Left lung (tissue), 10 donors: ENCODE measurements around the gene ARHGAP10. TPM values are rescaled to one million over a fixed set of nuclear protein-coding genes. Genes with fewer than 3 reads are reported as not detected.

Source experiments
- ATAC-seq: fragments of 200-7000 bp; cut with Tn5 transposase; one replicate; pipeline ENCODE4 v1.9.1; 2020; ENCODE audit warnings: moderate library complexity
- DNase-seq, 4 donors: peaks; one replicate each; pipeline ENCODE4 v3.0.0-alpha.2; 2013 to 2020
- H3K27ac ChIP-seq, 2 donors: fragments of 200-600 bp; sonication (generic) in 1 of 2; one replicate each; pipeline versions ENCODE4 v1.5.0 to v1.8.0; 2020 to 2021
- H3K27me3 ChIP-seq, 2 donors: fragments of 200-600 bp; sonication (generic) in 1 of 2; one replicate each; pipeline versions ENCODE4 v1.5.0 to v1.8.0; 2020 to 2021
- H3K36me3 ChIP-seq, 2 donors: fragments of 200-600 bp; sonication (generic) in 1 of 2; one replicate each; pipeline versions ENCODE4 v1.5.0 to v1.8.0; 2020 to 2021
- H3K4me1 ChIP-seq, 2 donors: fragments of 200-600 bp; one replicate each; pipeline ENCODE4 v1.8.0; 2021
- H3K4me3 ChIP-seq, 2 donors: fragments of 200-600 bp; sonication (generic) in 1 of 2; one replicate each; pipeline versions ENCODE4 v1.5.0 to v1.8.0; 2020 to 2021; ENCODE audit warnings: mild to moderate bottlenecking in 1 of 2
- H3K9me3 ChIP-seq, 2 donors: fragments of 200-600 bp; sonication (generic) in 1 of 2; one replicate each; pipeline versions ENCODE4 v1.5.0 to v1.8.0; 2020 to 2021
- CTCF ChIP-seq, 2 donors: fragments of 200-600 bp; sonication (generic) in 1 of 2; IDR thresholded peaks; one replicate each; pipeline versions ENCODE4 v1.5.0 to v1.8.0; 2021; ENCODE audit warnings: antibody characterized with exemption in 2 of 2
- intact Hi-C, 2 donors: fragments of 100-400 bp; cut with DNase I; formaldehyde crosslinking; loops; one replicate each; pipeline versions ENCODE4 v1.11.2 to v1.14.2; 2022
- polyA plus RNA-seq, 6 donors: library from polyadenylated mRNA; unstranded; fragments of 120-200 nt; gene quantifications; one replicate each; pipeline ENCODE4 v1.2.1, GENCODE V29; 2013; ENCODE audit not compliant: insufficient read length in 6 of 6
- total RNA-seq, 2 donors: library from RNA; stranded (reverse); fragmentation: NEBNext Ultra II Directional; extraction: Animal tissue kit (Norgen Biotek cat#: 25700); gene quantifications; one replicate each; pipeline ENCODE4 v1.2.1, GENCODE V29; 2021
- donor health status: DM: no; HTN: yes; CAD: no.
- donor health status: DM: no; HTN: no; CAD: no.

The ARHGAP10 gene
- total and polyA plus RNA-seq, 8 donors: 11.6 to 25.4 (median 14.2) TPM

GRCh38 chr4:147965056-147965455 lies 233.2 kb downstream of the ARHGAP10 start:
- DNase-seq (peak in 1 of 4 donors; percentile 9), ATAC-seq (peak; percentile 69)
- no peak overlapping the region for H3K4me3 ChIP-seq
- intact Hi-C loops: no loop called here
- H3K9me3 ChIP-seq: no peaks in the 10 kb centered on the region
- peaks cover 0 to 5% of the 10 kb centered on the region in 2 donors for H3K36me3 ChIP-seq
- TF ChIP-seq CTCF (IDR thresholded peaks at IDR 0.05): no peak
- H3K27me3 ChIP-seq: no peaks in the 10 kb centered on the region
- H3K4me1 ChIP-seq: peaks cover 0 to 3% of the 10 kb centered on the region in 2 donors
- no peak overlapping the region for H3K27ac ChIP-seq

GRCh38 chr4:147965873-147966272 lies 234.0 kb downstream of the ARHGAP10 start:
- no peak for ATAC-seq
- Histone ChIP-seq H3K9me3 (no peaks in the 10 kb centered on the region), H3K4me3 (no peak overlapping the region), H3K27me3 (no peaks in the 10 kb centered on the region), H3K27ac (no peak overlapping the region), H3K36me3 (peaks cover 0 to 5% of the 10 kb centered on the region in 2 donors), H3K4me1 (peaks cover 0 to 3% of the 10 kb centered on the region in 2 donors)
- intact Hi-C loops: no loop called here
- DNase-seq: no peak
- TF ChIP-seq CTCF (IDR thresholded peaks at IDR 0.05): no peak

- Histone ChIP-seq H3K4me1 (peaks cover 0 to 3% of the 10 kb centered on the region in 2 donors), H3K9me3 (no peaks in the 10 kb centered on the region), H3K27ac (no peak overlapping the region), H3K27me3 (no peaks in the 10 kb centered on the region), H3K36me3 (peaks cover 0 to 5% of the 10 kb centered on the region in 2 donors), H3K4me3 (no peak overlapping the region)
- ATAC-seq: no peak
- intact Hi-C loops: no loop called here
- DNase-seq: no peak
- TF ChIP-seq CTCF (IDR thresholded peaks at IDR 0.05): no peak
Observed at GRCh38 chr4:147968641-147969040, 236.8 kb downstream of the ARHGAP10 start.

- DNase-seq (no peak), ATAC-seq (peak; percentile 34)
- no peaks in the 10 kb centered on the region for H3K9me3 ChIP-seq
- H3K27ac ChIP-seq: no peak overlapping the region
- peaks cover 0 to 3% of the 10 kb centered on the region in 2 donors for H3K4me1 ChIP-seq
- H3K36me3 ChIP-seq: peaks cover 0 to 5% of the 10 kb centered on the region in 2 donors
- H3K27me3 ChIP-seq: no peaks in the 10 kb centered on the region
- no peak overlapping the region for H3K4me3 ChIP-seq
- intact Hi-C loops: no loop called here
- no peak for TF ChIP-seq CTCF (IDR thresholded peaks at IDR 0.05)
Observed at GRCh38 chr4:147969573-147970385, 237.9 kb downstream of the ARHGAP10 start.

- DNase-seq: no peak
- intact Hi-C loops: no loop called here
- Histone ChIP-seq H3K27me3 (no peaks in the 10 kb centered on the region), H3K36me3 (peaks cover 0 to 5% of the 10 kb centered on the region in 2 donors), H3K4me3 (no peak overlapping the region), H3K9me3 (no peaks in the 10 kb centered on the region), H3K4me1 (peaks cover 0 to 3% of the 10 kb centered on the region in 2 donors), H3K27ac (no peak overlapping the region)
- ATAC-seq: no peak
- no peak for TF ChIP-seq CTCF (IDR thresholded peaks at IDR 0.05)
Observed at GRCh38 chr4:147971116-147971515, 239.2 kb downstream of the ARHGAP10 start.
